Lower leg skin (tissue), 4 donors: ENCODE data around the gene MTF2. TPM values are rescaled to one million over a fixed set of nuclear protein-coding genes. Genes with fewer than 3 reads are reported as not detected.

Experiments used
- DNase-seq, 2 donors: peaks; one replicate each; pipeline ENCODE4 v3.0.0-alpha.2; 2019; ENCODE audit warnings: low spot score in 2 of 2
- H3K4me3 ChIP-seq: fragments of 200-600 bp; sonication (generic); 2 replicates; pipeline ENCODE4 v1.5.1; 2017; ENCODE audit warnings: mild to moderate bottlenecking, low read depth; ENCODE audit not compliant: poor library complexity, severe bottlenecking
- CTCF ChIP-seq, 3 donors: fragments of 450-650 bp; IDR thresholded peaks; one replicate each; pipeline ENCODE4 v1.5.1; 2016; ENCODE audit warnings: antibody characterized with exemption in 3 of 3, mild to moderate bottlenecking in 3 of 3, moderate library complexity in 2 of 3
- POLR2A ChIP-seq, 2 donors: fragments of 450-650 bp; IDR thresholded peaks; one replicate each; pipeline ENCODE4 v1.6.1; 2016 to 2017; ENCODE audit warnings: antibody characterized with exemption in 2 of 2, mild to moderate bottlenecking in 1 of 2, moderate library complexity in 1 of 2
- WGBS, 2 donors: methylation state at CpG; one replicate each; pipeline ENCODE4 v1.1.5; 2018; 5-methylcytosine and 5-hydroxymethylcytosine counted together
- intact Hi-C: fragments of 100-400 bp; cut with DNase I; formaldehyde crosslinking; loops from one replicate; pipeline ENCODE4 v1.15.0; 2023; ENCODE audit warnings: low total_unique reads
- total RNA-seq, 4 donors: library from RNA; depleted of rRNA; stranded (reverse); fragments of >200 nt; gene quantifications; one replicate each; pipeline ENCODE4 v1.1.0, GENCODE V29; 2016

The MTF2 gene
- total RNA-seq, 4 donors from 2014 or later: 10.2 to 21.8 (median 16.0) TPM

GRCh38 chr1:93124556-93125355, 45.7 kb downstream of the MTF2 start:
- intact Hi-C loops: no loop called here
- no peak for TF ChIP-seq POLR2A (IDR thresholded peaks at IDR 0.05)
- no peak for TF ChIP-seq CTCF (IDR thresholded peaks at IDR 0.05)

DNA sequence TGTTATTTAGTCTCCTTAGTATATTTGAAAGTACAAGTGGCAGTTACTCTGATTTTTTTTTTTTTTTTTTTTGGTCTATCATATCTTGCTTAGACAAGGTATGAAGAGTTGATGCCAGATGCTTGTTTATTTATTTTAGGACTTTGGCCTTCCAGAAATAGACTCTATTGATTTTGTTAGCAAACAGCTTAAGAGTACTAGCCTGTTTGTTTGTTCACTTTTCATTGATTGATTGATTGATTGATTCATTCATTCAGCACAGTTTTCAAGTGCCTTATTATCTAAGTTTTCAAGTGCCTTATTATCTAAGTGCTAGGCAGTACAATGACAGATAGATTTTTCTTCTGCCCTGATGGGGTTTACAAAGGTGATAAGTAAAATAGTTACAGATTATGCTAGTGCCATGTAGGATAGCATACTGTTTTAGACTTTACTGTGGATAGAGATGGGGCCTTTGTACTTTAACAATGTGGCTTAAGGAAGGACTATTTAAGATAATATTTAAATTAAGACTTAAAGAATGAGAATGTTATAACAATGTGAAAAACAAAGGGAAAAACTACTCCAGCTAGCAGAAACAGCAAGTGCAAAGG, 50.5 kb downstream of the MTF2 start:
- no peak for DNase-seq
- no peak overlapping the region for H3K4me3 ChIP-seq
- intact Hi-C loops: no loop called here
- TF ChIP-seq CTCF (IDR thresholded peaks at IDR 0.05) (no peak), POLR2A (IDR thresholded peaks at IDR 0.05) (no peak)

More at GRCh38 chr1:93124556-93125355, 45.7 kb downstream of the MTF2 start:
- 68 to 78% methylated on average over 4 of the region's 4 CpGs for WGBS, 2 donors
- no peak overlapping the region for H3K4me3 ChIP-seq
- no peak for DNase-seq

DNA sequence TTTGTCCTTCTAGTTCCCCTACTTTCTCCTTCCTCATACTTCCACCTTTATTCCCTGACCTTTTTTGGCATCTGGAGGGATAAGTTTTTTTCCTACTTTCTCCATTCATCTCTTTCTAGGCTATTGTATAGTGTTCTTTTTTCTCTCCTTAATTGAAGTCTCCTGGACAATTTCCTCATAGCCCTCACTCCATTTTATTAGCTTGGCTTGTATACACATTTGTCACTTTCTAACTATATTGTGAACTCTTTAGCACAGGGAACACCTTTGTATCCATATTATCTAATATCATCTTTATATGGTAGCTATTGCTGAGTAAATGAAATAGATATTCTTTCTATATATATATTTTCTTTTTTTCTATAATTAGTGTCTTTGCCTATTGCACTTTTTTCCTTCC, 53.6 kb downstream of the MTF2 start:
- intact Hi-C loops: no loop called here
- TF ChIP-seq POLR2A (IDR thresholded peaks at IDR 0.05): no peak
- no peak for TF ChIP-seq CTCF (IDR thresholded peaks at IDR 0.05)
- H3K4me3 ChIP-seq: no peak overlapping the region
- DNase-seq: no peak

GRCh38 chr1:93136445-93136844, 57.4 kb downstream of the MTF2 start:
- WGBS, 2 donors: 95 to 97% methylated on average over 5 of the region's 5 CpGs
- intact Hi-C loops: no loop called here
- no peak for DNase-seq
- no peak overlapping the region for H3K4me3 ChIP-seq
- TF ChIP-seq POLR2A (IDR thresholded peaks at IDR 0.05) (no peak), CTCF (IDR thresholded peaks at IDR 0.05) (no peak)

GRCh38 chr1:93137604-93138292, 58.7 kb downstream of the MTF2 start:
- no peak for TF ChIP-seq POLR2A (IDR thresholded peaks at IDR 0.05)
- no peak for TF ChIP-seq CTCF (IDR thresholded peaks at IDR 0.05)
- no peak for DNase-seq
- 59 to 79% methylated on average over 3 of the region's 3 CpGs for WGBS, 2 donors
- intact Hi-C loops: no loop called here
- H3K4me3 ChIP-seq: no peak overlapping the region
